T-helper 2 cell (primary cell): ENCODE measurements around the gene SEL1L2.
"Not testable (repeated sequence)": the region's sequence is repeated elsewhere in the genome, so short reads cannot be mapped to it uniquely, and the experiment has no call there.

Source experiments
- DNase-seq, 5 experiments: peaks; one replicate each; pipeline versions ENCODE4 v3.0.0 to v3.0.0-alpha.2; 2012 to 2022
- total RNA-seq, 2 donors: gene quantifications; one replicate each; lab custom pipeline; 2026; lab: John Stamatoyannopoulos, UW

SEL1L2 gene
- total RNA-seq: 0 reads per million in 2 donors

DNA sequence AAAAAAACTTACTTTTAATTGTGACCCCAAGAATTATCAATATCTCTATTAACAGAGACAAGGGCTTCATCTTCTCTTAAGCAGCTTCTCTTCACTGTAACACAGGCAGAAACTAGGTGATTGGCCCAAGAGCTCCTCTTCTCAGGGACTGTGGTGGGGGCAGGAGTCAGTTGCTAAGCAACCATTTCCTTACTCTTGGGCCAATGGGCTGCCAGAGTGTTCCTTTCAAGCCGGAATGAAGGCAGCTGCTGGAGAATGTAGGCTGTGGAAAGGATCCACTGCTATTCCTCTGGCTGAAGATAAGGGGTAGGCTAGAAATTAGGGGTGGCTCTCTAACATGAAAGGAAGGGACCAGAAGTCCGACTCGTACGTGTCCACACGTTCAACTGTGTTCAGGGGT is at the start of gene SEL1L2:
SEL1L2 (minus strand) TSS at position 150 of the 400 bp plus-strand sequence; CDS start at position 70, 80 bp downstream.
- no peak for DNase-seq

DNA sequence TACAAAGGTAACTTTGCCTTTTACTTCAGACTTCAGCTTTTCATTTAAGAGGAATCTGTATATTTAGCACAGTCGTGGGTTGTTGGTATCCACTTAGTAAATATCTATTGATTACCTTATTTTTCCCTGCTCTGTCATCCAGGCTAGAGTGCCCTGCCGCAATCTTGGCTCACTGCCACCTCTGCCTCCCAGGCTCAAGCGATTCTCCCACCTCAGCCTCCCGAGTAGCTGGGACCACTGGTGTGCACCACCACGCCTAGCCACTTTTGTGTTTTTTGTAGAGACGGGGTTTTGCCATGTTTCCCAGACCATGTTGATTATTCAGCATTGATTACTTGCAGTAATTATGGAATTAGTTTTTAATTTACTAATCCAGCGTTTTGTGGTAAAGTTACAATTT is 46.2 kb upstream of the SEL1L2 start:
- no peak for DNase-seq

GRCh38 chr20:14033310-14033709 is 42.9 kb upstream of the SEL1L2 start:
- DNase-seq: no peak

DNA sequence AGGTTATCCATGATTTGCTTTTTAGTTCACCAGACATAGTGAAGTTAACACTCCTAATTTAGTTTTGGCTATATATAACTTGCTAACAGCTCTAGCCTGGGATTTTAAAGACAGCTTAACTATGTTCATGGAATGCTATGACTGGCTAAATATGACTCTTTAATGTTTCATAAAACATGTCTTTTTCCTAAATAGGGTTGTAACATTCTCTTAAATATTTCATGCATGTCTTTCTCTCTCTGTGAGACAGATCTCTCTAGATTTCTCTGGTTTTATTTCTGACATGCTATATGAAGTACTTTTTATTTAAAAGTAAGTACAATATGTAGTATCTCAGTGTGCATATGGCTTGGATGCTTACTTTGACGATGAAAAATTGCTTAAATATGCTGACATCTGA is 40.6 kb upstream of the SEL1L2 start:
- no peak for DNase-seq

GRCh38 chr20:14012671-14013070 is 22.3 kb upstream of the SEL1L2 start:
- DNase-seq: no peak

GRCh38 chr20:14009208-14009607 is 18.8 kb upstream of the SEL1L2 start:
- DNase-seq: no peak

DNA sequence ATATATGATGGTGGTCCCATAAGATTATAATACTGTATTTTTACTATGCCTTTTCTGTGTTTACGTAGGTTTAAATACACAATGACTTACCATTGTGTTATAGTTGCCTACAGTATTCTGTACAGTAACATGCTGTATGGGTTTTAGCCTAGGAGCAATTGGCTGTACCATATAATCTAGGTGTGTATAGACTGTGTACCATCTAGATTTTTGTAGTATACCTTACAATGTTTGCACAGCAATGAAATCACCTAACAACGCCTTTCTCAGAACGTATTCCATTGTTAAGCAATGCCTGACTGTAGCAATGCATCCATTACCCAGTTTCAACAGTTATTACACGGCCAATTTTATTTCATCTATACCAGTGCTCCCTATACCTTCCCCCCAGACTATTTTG is 15.6 kb upstream of the SEL1L2 start:
- no peak for DNase-seq

DNA sequence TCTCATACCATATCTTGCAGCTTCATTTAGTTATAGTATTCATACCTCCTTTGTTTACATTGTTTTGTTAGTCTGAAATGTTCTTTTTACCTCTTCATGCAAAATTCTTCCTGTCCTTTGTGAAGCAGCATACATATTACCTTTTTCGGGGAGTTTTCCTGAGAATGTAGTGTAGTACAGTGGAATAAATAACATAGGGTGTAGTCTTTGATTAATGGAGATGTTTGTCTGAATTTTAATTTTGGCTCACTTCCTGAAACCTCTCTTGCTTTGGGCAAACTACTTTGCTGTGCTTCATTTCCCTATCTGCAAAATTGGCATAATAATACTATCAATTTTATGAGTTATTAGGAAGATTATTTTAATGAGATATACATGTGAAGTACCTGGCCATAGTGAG is 10.5 kb upstream of the SEL1L2 start:
- no peak for DNase-seq

- no peak for DNase-seq
These were observed 5.9 kb upstream of the SEL1L2 start for GRCh38 chr20:13996265-13996664.

- peak in 1 of 5 experiments; percentile 12 for DNase-seq
These were observed 5.4 kb upstream of the SEL1L2 start for GRCh38 chr20:13995841-13996240.

DNA sequence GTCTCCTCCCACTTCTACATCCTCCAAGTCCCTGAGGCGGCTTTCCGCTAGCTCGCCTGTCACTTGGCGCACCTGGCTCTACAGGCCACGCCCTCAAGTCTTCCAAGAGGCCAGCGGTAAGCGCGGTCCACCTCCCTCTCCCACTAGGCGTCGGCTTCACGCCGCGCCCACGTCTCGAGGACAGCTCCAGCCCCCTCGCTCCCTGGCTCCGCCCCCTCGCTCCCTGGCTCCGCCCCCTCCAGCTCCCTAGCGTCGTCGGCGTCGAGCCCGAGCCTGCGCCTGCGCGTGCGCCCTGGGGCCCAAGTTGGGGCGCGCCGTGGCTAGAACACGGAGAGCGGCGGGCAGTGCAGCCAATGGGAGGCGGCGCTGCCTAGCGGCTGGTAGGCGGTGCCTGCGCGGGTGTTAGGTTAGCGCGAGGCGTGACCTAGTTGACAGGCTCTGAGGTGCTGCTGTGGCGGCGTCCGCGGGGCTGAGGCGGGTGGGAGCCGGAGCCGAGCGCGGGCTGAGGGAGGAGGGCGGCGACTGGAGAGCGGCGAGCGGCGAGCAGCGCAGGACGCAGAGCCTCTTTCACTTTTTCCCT is 4.8 kb upstream of the SEL1L2 start, which contains the start of gene MACROD2:
MACROD2 (plus strand) TSS at position 431 of the 580 bp plus-strand sequence.
- DNase-seq: peak in 3 of 5 experiments; percentile 3 to 54 (median 6)

DNA sequence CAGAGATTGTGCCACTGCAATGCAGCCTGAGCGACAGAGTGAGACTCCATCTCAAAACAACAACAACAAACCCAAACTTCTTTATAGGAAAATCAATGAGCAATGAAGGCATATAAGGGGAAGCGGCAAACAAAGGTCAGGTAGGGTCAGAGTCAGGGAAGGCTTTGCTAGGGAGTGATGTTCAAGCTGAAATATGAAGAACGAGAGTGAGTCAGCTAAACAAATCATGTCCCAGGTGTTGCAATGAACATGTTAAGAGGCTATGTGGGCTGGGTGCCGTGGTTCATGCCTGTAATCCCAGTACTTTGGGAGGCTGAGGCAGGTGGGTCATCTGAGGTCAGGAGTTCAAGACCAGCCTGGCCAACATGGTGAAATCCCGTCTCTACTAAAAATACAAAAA is 1.5 kb upstream of the SEL1L2 start:
- not testable (repeated sequence) for DNase-seq

- no peak for DNase-seq
These were observed 897 bp upstream of the SEL1L2 start for GRCh38 chr20:13991311-13991710.

DNA sequence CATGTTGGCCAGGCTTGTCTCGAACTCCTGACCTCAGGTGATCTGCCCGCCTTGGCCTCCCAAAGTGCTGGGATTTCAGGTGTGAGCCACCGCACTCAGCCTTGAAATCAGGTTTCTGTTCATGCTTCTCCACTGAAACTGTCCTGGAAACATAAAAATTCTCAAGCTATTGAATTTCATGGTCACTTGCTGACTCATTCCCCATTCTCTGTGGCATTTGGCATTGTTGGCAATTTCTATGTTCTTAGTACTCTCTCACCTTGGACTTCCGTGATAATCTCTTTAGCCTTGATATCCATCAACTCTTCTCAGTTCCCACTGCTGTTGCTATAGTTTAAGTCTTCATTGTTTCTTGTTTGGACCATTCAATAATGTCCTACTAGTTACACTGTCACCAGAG is 6.2 kb downstream of the SEL1L2 start:
- no peak for DNase-seq

DNA sequence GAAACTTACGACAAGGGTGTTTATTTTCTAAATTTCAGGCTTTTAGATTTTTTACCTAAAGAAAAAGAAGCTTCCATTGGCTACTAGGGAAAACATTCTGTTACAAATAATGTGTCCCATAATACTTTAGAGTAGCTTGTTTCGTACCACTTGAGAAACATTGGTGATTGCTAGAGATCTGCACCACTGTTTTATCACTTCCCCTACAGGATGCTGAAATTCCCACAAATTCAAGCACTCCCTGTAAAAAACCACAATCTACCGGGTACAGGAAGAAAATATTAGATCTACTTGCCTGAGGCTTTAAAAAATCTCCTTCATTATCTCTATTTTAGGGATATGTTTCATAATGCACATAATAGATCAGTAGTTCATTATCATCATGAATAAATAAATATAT is 29.9 kb downstream of the SEL1L2 start:
- DNase-seq: no peak

DNA sequence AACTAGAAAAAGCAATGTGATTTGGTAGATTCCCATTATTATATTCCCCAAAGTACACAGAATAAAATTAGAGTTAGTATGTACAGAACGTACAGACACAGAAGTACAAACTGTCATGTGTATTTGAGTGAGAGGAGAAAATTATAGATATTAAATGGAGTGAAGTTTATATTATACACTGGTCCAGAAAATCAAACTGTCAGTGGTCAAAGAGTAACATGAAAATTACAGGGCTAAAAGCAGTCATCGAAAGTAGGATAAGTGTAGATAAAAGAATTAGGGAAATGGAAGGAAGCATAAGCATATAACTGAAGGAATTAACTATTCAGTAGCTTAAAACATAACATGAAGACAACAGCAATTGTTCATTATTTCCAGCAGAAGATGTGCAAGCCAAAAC is 30.3 kb downstream of the SEL1L2 start:
- no peak for DNase-seq

- DNase-seq: peak in 1 of 5 experiments; percentile 2
These were observed 37.2 kb downstream of the SEL1L2 start for GRCh38 chr20:13953227-13953626.

DNA sequence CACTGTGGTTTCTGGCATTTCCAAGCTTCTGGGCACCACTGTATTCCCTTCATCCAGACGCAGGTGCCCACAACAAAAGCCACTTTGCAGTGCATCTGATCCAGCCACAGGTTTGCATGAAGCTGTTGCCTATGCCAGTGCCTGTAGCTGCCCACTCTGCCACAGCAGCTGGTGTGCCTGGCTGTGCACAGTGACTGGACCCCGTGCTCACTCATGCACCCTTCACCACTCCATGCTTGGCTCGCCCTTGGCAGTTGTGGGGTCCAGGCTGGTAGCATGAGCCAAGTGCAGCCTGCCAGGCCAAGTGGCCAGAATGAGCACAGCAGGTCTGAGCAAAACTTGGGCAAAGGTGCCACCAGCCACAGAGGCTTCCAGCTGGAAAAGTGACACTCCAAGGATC is 42.7 kb downstream of the SEL1L2 start:
- DNase-seq: no peak

GRCh38 chr20:13941031-13941430 is 49.4 kb downstream of the SEL1L2 start:
- DNase-seq: no peak

GRCh38 chr20:13936781-13937576 is 53.4 kb downstream of the SEL1L2 start:
- no peak for DNase-seq

DNA sequence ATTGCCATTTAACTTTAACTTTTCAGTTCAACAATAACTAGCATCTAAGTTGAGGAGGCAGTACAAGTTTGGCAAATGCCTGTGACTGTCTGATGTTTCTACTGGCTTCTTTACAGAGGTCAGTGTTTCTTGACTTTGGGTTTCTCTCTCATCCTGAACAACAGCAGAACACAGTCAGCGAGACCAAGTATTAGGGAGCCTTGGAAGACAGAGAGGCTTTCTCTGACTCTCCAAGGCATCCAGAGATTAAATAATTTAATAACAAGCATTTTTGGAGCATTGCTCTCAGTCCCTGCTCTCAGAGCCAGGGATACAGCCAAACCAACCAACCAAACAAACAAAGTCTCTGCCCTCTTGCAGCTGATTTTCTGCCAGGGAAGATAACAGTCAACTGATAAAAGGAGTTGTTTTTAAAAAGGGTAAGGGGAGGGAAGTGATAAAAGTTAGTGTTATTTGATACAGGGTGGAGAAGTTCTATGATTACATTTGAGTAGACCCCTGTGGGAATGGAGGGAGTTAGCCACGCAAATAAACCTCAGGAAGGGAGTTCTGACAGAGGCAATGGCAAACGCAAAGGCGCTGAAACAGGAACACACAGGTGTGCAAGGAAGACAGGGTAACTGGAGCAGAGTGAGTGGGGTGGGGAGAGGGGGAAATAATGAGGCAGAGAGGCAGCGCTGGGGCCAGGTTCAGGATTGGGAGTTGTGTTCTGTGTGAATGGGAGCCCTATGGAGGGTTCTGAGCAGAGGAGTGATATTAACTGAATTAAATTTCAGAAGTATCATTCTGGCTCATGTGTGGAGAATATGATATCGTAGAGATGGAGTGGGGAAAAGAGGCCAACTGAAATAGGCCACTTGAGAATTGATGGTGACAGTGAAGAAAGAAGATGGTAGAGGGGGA is 55.2 kb downstream of the SEL1L2 start:
- no peak for DNase-seq

DNA sequence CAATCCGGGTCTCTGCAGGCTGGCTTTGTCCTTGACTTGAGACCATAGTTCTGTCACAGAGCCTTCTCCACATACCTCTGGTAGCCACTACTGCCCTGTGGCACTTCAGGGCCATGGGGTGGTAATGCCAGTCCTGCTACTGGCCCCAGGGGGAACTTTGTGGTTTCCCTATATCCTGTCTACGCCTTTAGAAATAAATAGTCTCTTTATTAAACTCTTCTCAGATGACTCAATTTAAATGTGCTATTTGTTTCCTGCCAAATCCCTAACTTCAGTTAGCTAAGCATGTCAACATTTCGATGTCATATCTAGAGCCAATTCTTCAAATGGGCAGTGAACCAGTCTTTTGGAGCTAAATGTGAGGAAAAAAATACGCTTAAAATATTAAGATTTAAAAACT is 60.1 kb downstream of the SEL1L2 start:
- DNase-seq: no peak

GRCh38 chr20:13929836-13930235 is 60.6 kb downstream of the SEL1L2 start:
- no peak for DNase-seq
